ENCODE data around the gene RNF220. TPM values are rescaled to one million over a fixed set of nuclear protein-coding genes. Genes with fewer than 3 reads are reported as not detected.

Gene RNF220
- polyA plus RNA-seq, 1 of the 3 experiments (the other 2 are of a cell fraction) = 83.7 TPM

GRCh38 chr1:44661781-44662682 lies 257.0 kb downstream of the RNF220 start:
- H3K4me2 ChIP-seq = no peak overlapping the region
- peaks cover 0 to 14% of the 10 kb centered on the region in 2 experiments; a peak in 1 of 4 replicates for H3K4me1 ChIP-seq (ENCODE audit: control insufficient read depth in 1 of 2, insufficient read depth in 2 of 2, low read depth in 1 of 2, low read length in 1 of 2)
- no peak overlapping the region for H2AFZ ChIP-seq (ENCODE audit: low read depth)
- DNase-seq = no peak
- ChIA-PET POLR2A (no interaction called here), CTCF (interaction anchor here (1.0 to 7.6 kb wide), 4 partner anchors 10 to 53 kb away, joined by 4 to 45 read pairs (median 7); no protein-coding TSS in a partner anchor)
- no peaks in the 10 kb centered on the region for H3K79me2 ChIP-seq (ENCODE audit: insufficient read depth)
- H3K27ac ChIP-seq (ENCODE audit: low read depth in 2 of 2, low read length in 1 of 2) = no peak overlapping the region
- H3K36me3 ChIP-seq (replicated peaks in 1 of 2; ENCODE audit: control insufficient read depth in 1 of 2, insufficient read depth in 2 of 2, low read length in 1 of 2) = no peaks in the 10 kb centered on the region
- TF ChIP-seq MAX (IDR thresholded peaks at IDR 0.05; ENCODE audit: low read depth) = no peak
- TF ChIP-seq POLR2AphosphoS5 (IDR thresholded peaks at IDR 0.05; ENCODE audit: low read depth, low read length) = no peak
- no peak for TF ChIP-seq FOXJ3 (CRISPR knock-in tag; IDR thresholded peaks at IDR 0.05)
- TF ChIP-seq EZH2phosphoT487 (IDR thresholded peaks at IDR 0.05; ENCODE audit: borderline replicate concordance, low read depth) = no peak
- no peak for TF ChIP-seq GATA2 (CRISPR knock-in tag; IDR thresholded peaks at IDR 0.05)
- no peak for TF ChIP-seq SMC3 (IDR thresholded peaks at IDR 0.05; ENCODE audit: low read depth, low read length)
- no peak for TF ChIP-seq GABPA (IDR thresholded peaks at IDR 0.05; ENCODE audit: low read depth)
- no peak for TF ChIP-seq RCOR1 (IDR thresholded peaks at IDR 0.05; ENCODE audit: low read length)
- TF ChIP-seq, protein P1, sequence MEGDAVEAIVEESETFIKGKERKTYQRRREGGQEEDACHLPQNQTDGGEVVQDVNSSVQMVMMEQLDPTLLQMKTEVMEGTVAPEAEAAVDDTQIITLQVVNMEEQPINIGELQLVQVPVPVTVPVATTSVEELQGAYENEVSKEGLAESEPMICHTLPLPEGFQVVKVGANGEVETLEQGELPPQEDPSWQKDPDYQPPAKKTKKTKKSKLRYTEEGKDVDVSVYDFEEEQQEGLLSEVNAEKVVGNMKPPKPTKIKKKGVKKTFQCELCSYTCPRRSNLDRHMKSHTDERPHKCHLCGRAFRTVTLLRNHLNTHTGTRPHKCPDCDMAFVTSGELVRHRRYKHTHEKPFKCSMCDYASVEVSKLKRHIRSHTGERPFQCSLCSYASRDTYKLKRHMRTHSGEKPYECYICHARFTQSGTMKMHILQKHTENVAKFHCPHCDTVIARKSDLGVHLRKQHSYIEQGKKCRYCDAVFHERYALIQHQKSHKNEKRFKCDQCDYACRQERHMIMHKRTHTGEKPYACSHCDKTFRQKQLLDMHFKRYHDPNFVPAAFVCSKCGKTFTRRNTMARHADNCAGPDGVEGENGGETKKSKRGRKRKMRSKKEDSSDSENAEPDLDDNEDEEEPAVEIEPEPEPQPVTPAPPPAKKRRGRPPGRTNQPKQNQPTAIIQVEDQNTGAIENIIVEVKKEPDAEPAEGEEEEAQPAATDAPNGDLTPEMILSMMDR (IDR thresholded peaks at IDR 0.05) = no peak
- no peak for TF ChIP-seq FOXM1 (IDR thresholded peaks at IDR 0.05; ENCODE audit: low read depth)
- no peak for TF ChIP-seq MEF2A (IDR thresholded peaks at IDR 0.05; ENCODE audit: borderline replicate concordance, low read depth)
- no peak for TF ChIP-seq TCF12 (IDR thresholded peaks at IDR 0.05)
- peaks cover 5% of the 10 kb centered on the region for H3F3A ChIP-seq (replicated peaks; ENCODE audit: insufficient read depth)
- H3K9me3 ChIP-seq = no peaks in the 10 kb centered on the region
- H4K20me1 ChIP-seq (ENCODE audit: insufficient read depth) = no peaks in the 10 kb centered on the region
- H3K4me3 ChIP-seq (ENCODE audit: low read depth in 2 of 2, low read length in 1 of 2) = no peak overlapping the region
- H3K27me3 ChIP-seq (ENCODE audit: insufficient read depth) = no peaks in the 10 kb centered on the region
- WGBS (ENCODE audit: low lambda C conversion rate) = 87% methylated on average over 12 of the region's 15 CpGs
- H3K9ac ChIP-seq = no peak overlapping the region
- H3K9me2 ChIP-seq = no peaks in the 10 kb centered on the region

DNA sequence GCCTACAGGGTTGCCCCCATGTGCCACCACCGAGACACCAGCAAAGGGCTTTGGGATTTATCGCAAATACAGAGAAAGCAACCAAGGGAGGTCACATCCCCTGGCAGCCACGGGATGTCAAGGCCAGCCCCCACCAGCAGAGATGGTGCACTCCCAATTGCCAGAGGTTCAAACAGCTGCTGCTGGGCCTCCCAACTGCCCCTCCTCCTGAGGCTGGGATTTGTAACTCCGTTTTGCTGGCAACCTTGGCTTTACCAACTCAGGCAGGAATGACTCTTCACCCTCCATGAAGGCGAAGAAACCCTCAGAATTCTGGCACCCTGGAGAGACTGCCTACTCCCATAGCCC lies 257.6 kb downstream of the RNF220 start:
- Histone ChIP-seq H3K9me2 (no peaks in the 10 kb centered on the region), H3K79me2 (ENCODE audit: insufficient read depth) (no peaks in the 10 kb centered on the region), H3K4me3 (ENCODE audit: low read depth in 2 of 2, low read length in 1 of 2) (no peak overlapping the region), H3F3A (replicated peaks; ENCODE audit: insufficient read depth) (peaks cover 5% of the 10 kb centered on the region), H3K9ac (no peak overlapping the region), H3K27me3 (ENCODE audit: insufficient read depth) (no peaks in the 10 kb centered on the region), H3K4me2 (no peak overlapping the region), H2AFZ (ENCODE audit: low read depth) (no peak overlapping the region), H3K9me3 (no peaks in the 10 kb centered on the region), H3K27ac (ENCODE audit: low read depth in 2 of 2, low read length in 1 of 2) (no peak overlapping the region), H4K20me1 (ENCODE audit: insufficient read depth) (no peaks in the 10 kb centered on the region), H3K4me1 (ENCODE audit: control insufficient read depth in 1 of 2, insufficient read depth in 2 of 2, low read depth in 1 of 2, low read length in 1 of 2) (peaks cover 0 to 14% of the 10 kb centered on the region in 2 experiments; a peak in 1 of 4 replicates), H3K36me3 (replicated peaks in 1 of 2; ENCODE audit: control insufficient read depth in 1 of 2, insufficient read depth in 2 of 2, low read length in 1 of 2) (no peaks in the 10 kb centered on the region)
- no peak for DNase-seq
- TF ChIP-seq ZBTB33 (IDR thresholded peaks at IDR 0.05; ENCODE audit: borderline replicate concordance, low read depth) (no peak), TCF12 (IDR thresholded peaks at IDR 0.05) (no peak), FOSL2 (IDR thresholded peaks at IDR 0.05; ENCODE audit: borderline replicate concordance, low read depth) (no peak), PBX3 (IDR thresholded peaks at IDR 0.05) (no peak), MXI1 (IDR thresholded peaks at IDR 0.05; ENCODE audit: low read depth, low read length) (no peak), RCOR1 (IDR thresholded peaks at IDR 0.05; ENCODE audit: low read length) (no peak), MEF2A (IDR thresholded peaks at IDR 0.05; ENCODE audit: borderline replicate concordance, low read depth) (no peak), NRF1 (IDR thresholded peaks at IDR 0.05; ENCODE audit: low read depth, low read length) (no peak), EZH2phosphoT487 (IDR thresholded peaks at IDR 0.05; ENCODE audit: borderline replicate concordance, low read depth) (no peak), EP300 (IDR thresholded peaks at IDR 0.05; ENCODE audit: borderline replicate concordance in 1 of 2, low read depth in 1 of 2, low read length in 1 of 2) (no peak)
- 81% methylated on average over 5 of the region's 5 CpGs for WGBS (ENCODE audit: low lambda C conversion rate)
- ChIA-PET CTCF (interaction anchor here (1.3 to 7.6 kb wide), 3 partner anchors 11 to 14 kb away, joined by 4 to 45 read pairs (median 8); no protein-coding TSS in a partner anchor), POLR2A (no interaction called here)

Measured in SK-N-SH (cell line).